PC-3 (cell line): ENCODE measurements around the gene CALR3.

Source experiments
- EZH2phosphoT487 ChIP-seq: fragments of 300-600 bp; sonication (generic); IDR thresholded peaks from 2 replicates; pipeline ENCODE4 v1.6.1; 2018; ENCODE audit warnings: mild to moderate bottlenecking, antibody characterized with exemption, low read length, borderline replicate concordance
- TF ChIP-seq, protein P1 (sequence below): fragments of 300-600 bp; sonication (generic); conservative IDR thresholded peaks from 2 replicates; pipeline ENCODE4 v1.5.1; 2017; ENCODE audit warnings: antibody characterized with exemption, low read depth, mild to moderate bottlenecking, low read length

DNA sequence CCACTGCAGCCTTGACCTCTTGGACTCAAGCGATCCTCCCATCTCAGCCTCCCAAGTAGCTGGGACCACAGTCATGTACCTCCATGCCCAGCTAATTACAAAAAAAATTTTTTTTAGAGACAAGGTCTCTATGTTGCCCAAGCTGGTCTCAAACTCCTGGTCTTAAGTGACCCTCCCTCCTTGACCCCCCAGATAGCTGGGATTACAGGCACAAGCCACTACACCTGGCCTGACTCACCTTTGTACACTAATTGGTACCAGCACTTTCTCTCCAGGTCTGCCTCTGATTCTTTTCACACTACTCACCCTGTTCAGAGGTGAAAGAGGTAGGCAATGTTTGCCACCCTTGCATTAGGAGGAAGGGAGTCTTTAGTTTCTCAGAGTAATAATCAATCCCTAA lies 18.7 kb downstream of the CALR3 start:
- TF ChIP-seq, protein P1, sequence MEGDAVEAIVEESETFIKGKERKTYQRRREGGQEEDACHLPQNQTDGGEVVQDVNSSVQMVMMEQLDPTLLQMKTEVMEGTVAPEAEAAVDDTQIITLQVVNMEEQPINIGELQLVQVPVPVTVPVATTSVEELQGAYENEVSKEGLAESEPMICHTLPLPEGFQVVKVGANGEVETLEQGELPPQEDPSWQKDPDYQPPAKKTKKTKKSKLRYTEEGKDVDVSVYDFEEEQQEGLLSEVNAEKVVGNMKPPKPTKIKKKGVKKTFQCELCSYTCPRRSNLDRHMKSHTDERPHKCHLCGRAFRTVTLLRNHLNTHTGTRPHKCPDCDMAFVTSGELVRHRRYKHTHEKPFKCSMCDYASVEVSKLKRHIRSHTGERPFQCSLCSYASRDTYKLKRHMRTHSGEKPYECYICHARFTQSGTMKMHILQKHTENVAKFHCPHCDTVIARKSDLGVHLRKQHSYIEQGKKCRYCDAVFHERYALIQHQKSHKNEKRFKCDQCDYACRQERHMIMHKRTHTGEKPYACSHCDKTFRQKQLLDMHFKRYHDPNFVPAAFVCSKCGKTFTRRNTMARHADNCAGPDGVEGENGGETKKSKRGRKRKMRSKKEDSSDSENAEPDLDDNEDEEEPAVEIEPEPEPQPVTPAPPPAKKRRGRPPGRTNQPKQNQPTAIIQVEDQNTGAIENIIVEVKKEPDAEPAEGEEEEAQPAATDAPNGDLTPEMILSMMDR: no peak
- no peak for TF ChIP-seq EZH2phosphoT487
